Uterus (tissue), 2 donors: Measurements from ENCODE around the gene UGT1A8.

Experiments
- CTCF ChIP-seq, 4 experiments: fragments of 200-600 bp in 2 of 4; fragments of 450-650 bp in 2 of 4; sonication (generic) in 2 of 4; IDR thresholded peaks; one replicate each; pipeline ENCODE4 v1.5.1; 2016 to 2019; ENCODE audit warnings: antibody characterized with exemption in 4 of 4, mild to moderate bottlenecking in 2 of 4, moderate library complexity in 1 of 4
- POLR2A ChIP-seq, 2 donors: fragments of 450-650 bp; IDR thresholded peaks; one replicate each; pipeline ENCODE4 v1.6.1; 2016; ENCODE audit warnings: antibody characterized with exemption in 2 of 2, mild to moderate bottlenecking in 1 of 2, moderate library complexity in 1 of 2

- TF ChIP-seq CTCF (IDR thresholded peaks at IDR 0.05) (no peak), POLR2A (IDR thresholded peaks at IDR 0.05) (no peak)
Observed at GRCh38 chr2:233756429-233757081, 139.1 kb downstream of the UGT1A8 start.
